ENCODE measurements around the gene SH2D4B.

DNA sequence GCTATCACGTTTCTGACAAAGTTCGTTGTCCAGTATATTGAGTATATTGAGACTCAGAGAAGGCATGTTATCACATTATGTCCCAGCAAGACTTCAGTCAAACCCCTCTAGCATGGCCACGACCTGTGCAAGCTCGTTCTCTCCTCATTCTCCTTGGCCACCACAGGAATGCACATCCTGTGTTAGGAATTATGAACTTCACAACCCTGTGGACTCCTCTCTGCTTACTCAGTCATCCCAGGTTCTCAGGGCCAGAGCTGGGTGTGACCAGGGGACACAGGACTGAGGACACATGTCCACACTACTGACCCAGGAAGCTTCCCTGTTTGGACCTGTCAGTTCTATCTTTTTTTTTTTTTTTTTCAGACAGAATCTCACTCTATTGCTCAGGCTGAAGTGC is 4.4 kb downstream of the SH2D4B start:
- TF ChIP-seq, protein P1, sequence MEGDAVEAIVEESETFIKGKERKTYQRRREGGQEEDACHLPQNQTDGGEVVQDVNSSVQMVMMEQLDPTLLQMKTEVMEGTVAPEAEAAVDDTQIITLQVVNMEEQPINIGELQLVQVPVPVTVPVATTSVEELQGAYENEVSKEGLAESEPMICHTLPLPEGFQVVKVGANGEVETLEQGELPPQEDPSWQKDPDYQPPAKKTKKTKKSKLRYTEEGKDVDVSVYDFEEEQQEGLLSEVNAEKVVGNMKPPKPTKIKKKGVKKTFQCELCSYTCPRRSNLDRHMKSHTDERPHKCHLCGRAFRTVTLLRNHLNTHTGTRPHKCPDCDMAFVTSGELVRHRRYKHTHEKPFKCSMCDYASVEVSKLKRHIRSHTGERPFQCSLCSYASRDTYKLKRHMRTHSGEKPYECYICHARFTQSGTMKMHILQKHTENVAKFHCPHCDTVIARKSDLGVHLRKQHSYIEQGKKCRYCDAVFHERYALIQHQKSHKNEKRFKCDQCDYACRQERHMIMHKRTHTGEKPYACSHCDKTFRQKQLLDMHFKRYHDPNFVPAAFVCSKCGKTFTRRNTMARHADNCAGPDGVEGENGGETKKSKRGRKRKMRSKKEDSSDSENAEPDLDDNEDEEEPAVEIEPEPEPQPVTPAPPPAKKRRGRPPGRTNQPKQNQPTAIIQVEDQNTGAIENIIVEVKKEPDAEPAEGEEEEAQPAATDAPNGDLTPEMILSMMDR (IDR thresholded peaks at IDR 0.05 in 2 of 3, conservative IDR thresholded peaks at IDR 0.05 in 1 of 3; ENCODE audit: borderline replicate concordance in 1 of 3, insufficient read depth in 1 of 3, low read depth in 2 of 3, low read length in 2 of 3) = no peak
- no peak for TF ChIP-seq EZH2 (IDR thresholded peaks at IDR 0.05)
- TF ChIP-seq, protein P2, sequence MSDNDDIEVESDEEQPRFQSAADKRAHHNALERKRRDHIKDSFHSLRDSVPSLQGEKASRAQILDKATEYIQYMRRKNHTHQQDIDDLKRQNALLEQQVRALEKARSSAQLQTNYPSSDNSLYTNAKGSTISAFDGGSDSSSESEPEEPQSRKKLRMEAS (IDR thresholded peaks at IDR 0.05) = no peak
- TF ChIP-seq POLR2AphosphoS5 (IDR thresholded peaks at IDR 0.05; ENCODE audit: low read depth, low read length) = no peak
- TF ChIP-seq, protein P3, sequence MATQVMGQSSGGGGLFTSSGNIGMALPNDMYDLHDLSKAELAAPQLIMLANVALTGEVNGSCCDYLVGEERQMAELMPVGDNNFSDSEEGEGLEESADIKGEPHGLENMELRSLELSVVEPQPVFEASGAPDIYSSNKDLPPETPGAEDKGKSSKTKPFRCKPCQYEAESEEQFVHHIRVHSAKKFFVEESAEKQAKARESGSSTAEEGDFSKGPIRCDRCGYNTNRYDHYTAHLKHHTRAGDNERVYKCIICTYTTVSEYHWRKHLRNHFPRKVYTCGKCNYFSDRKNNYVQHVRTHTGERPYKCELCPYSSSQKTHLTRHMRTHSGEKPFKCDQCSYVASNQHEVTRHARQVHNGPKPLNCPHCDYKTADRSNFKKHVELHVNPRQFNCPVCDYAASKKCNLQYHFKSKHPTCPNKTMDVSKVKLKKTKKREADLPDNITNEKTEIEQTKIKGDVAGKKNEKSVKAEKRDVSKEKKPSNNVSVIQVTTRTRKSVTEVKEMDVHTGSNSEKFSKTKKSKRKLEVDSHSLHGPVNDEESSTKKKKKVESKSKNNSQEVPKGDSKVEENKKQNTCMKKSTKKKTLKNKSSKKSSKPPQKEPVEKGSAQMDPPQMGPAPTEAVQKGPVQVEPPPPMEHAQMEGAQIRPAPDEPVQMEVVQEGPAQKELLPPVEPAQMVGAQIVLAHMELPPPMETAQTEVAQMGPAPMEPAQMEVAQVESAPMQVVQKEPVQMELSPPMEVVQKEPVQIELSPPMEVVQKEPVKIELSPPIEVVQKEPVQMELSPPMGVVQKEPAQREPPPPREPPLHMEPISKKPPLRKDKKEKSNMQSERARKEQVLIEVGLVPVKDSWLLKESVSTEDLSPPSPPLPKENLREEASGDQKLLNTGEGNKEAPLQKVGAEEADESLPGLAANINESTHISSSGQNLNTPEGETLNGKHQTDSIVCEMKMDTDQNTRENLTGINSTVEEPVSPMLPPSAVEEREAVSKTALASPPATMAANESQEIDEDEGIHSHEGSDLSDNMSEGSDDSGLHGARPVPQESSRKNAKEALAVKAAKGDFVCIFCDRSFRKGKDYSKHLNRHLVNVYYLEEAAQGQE (IDR thresholded peaks at IDR 0.05; ENCODE audit: low read depth) = no peak
- TF ChIP-seq POLR2A (IDR thresholded peaks at IDR 0.05; ENCODE audit: borderline replicate concordance, extremely low read depth, insufficient read depth, insufficient read length) = no peak
- no peak for TF ChIP-seq ZFX (IDR thresholded peaks at IDR 0.05)
- TF ChIP-seq, protein P4, sequence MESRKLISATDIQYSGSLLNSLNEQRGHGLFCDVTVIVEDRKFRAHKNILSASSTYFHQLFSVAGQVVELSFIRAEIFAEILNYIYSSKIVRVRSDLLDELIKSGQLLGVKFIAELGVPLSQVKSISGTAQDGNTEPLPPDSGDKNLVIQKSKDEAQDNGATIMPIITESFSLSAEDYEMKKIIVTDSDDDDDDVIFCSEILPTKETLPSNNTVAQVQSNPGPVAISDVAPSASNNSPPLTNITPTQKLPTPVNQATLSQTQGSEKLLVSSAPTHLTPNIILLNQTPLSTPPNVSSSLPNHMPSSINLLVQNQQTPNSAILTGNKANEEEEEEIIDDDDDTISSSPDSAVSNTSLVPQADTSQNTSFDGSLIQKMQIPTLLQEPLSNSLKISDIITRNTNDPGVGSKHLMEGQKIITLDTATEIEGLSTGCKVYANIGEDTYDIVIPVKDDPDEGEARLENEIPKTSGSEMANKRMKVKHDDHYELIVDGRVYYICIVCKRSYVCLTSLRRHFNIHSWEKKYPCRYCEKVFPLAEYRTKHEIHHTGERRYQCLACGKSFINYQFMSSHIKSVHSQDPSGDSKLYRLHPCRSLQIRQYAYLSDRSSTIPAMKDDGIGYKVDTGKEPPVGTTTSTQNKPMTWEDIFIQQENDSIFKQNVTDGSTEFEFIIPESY (IDR thresholded peaks at IDR 0.05; ENCODE audit: extremely low read depth, insufficient replicate concordance, low read length) = no peak
- TF ChIP-seq JUND (IDR thresholded peaks at IDR 0.05) = no peak
- no peak for TF ChIP-seq EZH2phosphoT487 (IDR thresholded peaks at IDR 0.05; ENCODE audit: borderline replicate concordance)
- no peak for TF ChIP-seq RAD21 (IDR thresholded peaks at IDR 0.05; ENCODE audit: low read depth)
- TF ChIP-seq CEBPB (IDR thresholded peaks at IDR 0.05; ENCODE audit: low read depth) = no peak
- TF ChIP-seq YY1 (IDR thresholded peaks at IDR 0.05; ENCODE audit: extremely low read depth, insufficient replicate concordance, low read depth, low read length) = no peak
